ENCODE results near the gene SLC16A5. TPM values are rescaled to one million over a fixed set of nuclear protein-coding genes. Genes with fewer than 3 reads are reported as not detected.
"Not testable (repeated sequence)": the region's sequence is repeated elsewhere in the genome, so short reads cannot be mapped to it uniquely, and the experiment has no call there.

The SLC16A5 gene
- total RNA-seq, 6 experiments from 2014 or later, result 1.2 to 3.7 (median 1.7) TPM

- 89% methylated on average over 7 of the region's 7 CpGs for WGBS (ENCODE audit: insufficient coverage, low coverage, low lambda C conversion rate, missing lambda C conversion rate)
- no peaks in the 10 kb centered on the region for H3K9me3 ChIP-seq
- H3K4me1 ChIP-seq, result peaks cover 0 to 21% (median 10%) of the 10 kb centered on the region in 4 donors
- no peak overlapping the region for H3K4me3 ChIP-seq
- H3K36me3 ChIP-seq, result peaks cover 0 to 25% (median 9%) of the 10 kb centered on the region in 4 donors
- DNase-seq (no peak), ATAC-seq (no peak)
- intact Hi-C loops (cut with DNase I), result loop anchor here in 1 of 2 donors (5.0 kb wide), 1 partner anchor 37 kb away; no protein-coding TSS in a partner anchor
- H3K27me3 ChIP-seq, result no peaks in the 10 kb centered on the region
- no peak overlapping the region for H3K27ac ChIP-seq
- no peak for TF ChIP-seq POLR2A (IDR thresholded peaks at IDR 0.05)
- TF ChIP-seq CTCF (IDR thresholded peaks at IDR 0.05), result no peak
Measured at GRCh38 chr17:75044716-75045115, 43.0 kb upstream of the SLC16A5 start.

- H3K27me3 ChIP-seq; intact Hi-C loops (cut with DNase I); H3K9me3 ChIP-seq; ATAC-seq; DNase-seq: not testable (repeated sequence)
- Histone ChIP-seq H3K27ac (peak overlapping the region; percentile 64 to 85 (median 79)), H3K4me3 (peak overlapping the region; percentile 51 to 97 (median 90)), H3K4me1 (peaks cover 0 to 21% (median 10%) of the 10 kb centered on the region in 4 donors), H3K36me3 (peaks cover 0 to 21% (median 8%) of the 10 kb centered on the region in 4 donors)
- WGBS (ENCODE audit: insufficient coverage, low coverage, low lambda C conversion rate, missing lambda C conversion rate), result 16% methylated on average over 19 of the region's 25 CpGs
Measured at GRCh38 chr17:75045946-75046406, 41.8 kb upstream of the SLC16A5 start.

GRCh38 chr17:75046407-75047289, 41.1 kb upstream of the SLC16A5 start, which contains the start of the genes ATP5PD and KCTD2:
Gene ATP5PD, minus strand, starts transcription at chr17:75046969. Its CDS starts 4,319 bp downstream, at chr17:75042650.
Gene KCTD2, plus strand, starts transcription at chr17:75047225. Its CDS starts 26 bp downstream, at chr17:75047251.
- TF ChIP-seq POLR2A (IDR thresholded peaks at IDR 0.05) (peak; percentile 85), CTCF (IDR thresholded peaks at IDR 0.05) (peak in 1 of 4 donors; percentile 17)
- peak within 1 kb of the TSS; percentile 51 to 97 (median 90) for H3K4me3 ChIP-seq
- intact Hi-C loops (cut with DNase I), result no loop called here

GRCh38 chr17:75047398-75048098, 40.2 kb upstream of the SLC16A5 start:
- Histone ChIP-seq H3K36me3 (peaks cover 0 to 8% (median 2%) of the 10 kb centered on the region in 4 donors), H3K27me3 (no peaks in the 10 kb centered on the region), H3K4me1 (peaks cover 0 to 21% (median 10%) of the 10 kb centered on the region in 4 donors), H3K4me3 (peak overlapping the region; percentile 51 to 97 (median 90)), H3K9me3 (no peaks in the 10 kb centered on the region), H3K27ac (peak overlapping the region; percentile 49 to 85 (median 64))
- 4% methylated on average over 11 of the region's 38 CpGs for WGBS (ENCODE audit: insufficient coverage, low coverage, low lambda C conversion rate, missing lambda C conversion rate)
- TF ChIP-seq CTCF (IDR thresholded peaks at IDR 0.05), result no peak
- TF ChIP-seq POLR2A (IDR thresholded peaks at IDR 0.05), result no peak
- ATAC-seq (no peak), DNase-seq (peak; percentile 49 to 65 (median 60))
- intact Hi-C loops (cut with DNase I), result no loop called here

More at GRCh38 chr17:75046407-75047289, 41.1 kb upstream of the SLC16A5 start, which contains the start of the genes ATP5PD and KCTD2:
- Histone ChIP-seq H3K36me3 (peaks cover 0 to 14% (median 6%) of the 10 kb centered on the region in 4 donors), H3K27ac (peak within 1 kb of the TSS; percentile 64 to 85 (median 79)), H3K27me3 (no peaks in the 10 kb centered on the region), H3K4me1 (peaks cover 0 to 21% (median 10%) of the 10 kb centered on the region in 4 donors), H3K9me3 (no peaks in the 10 kb centered on the region)
- peak; percentile 96 to 100 (median 98) for ATAC-seq
- WGBS (ENCODE audit: insufficient coverage, low coverage, low lambda C conversion rate, missing lambda C conversion rate), result 1% methylated on average over 27 of the region's 72 CpGs
- DNase-seq, result peak; percentile 95 to 96 (median 96)
